Kidney epithelial cell (primary cell): ENCODE measurements around the gene EHD4. TPM values are rescaled to one million over a fixed set of nuclear protein-coding genes. Genes with fewer than 3 reads are reported as not detected.

Experiments used
- DNase-seq: peaks from one replicate; pipeline ENCODE4 v3.0.0-alpha.2; 2010; ENCODE audit warnings: low read depth
- H3K27me3 ChIP-seq: 2 replicates; pipeline ENCODE4 v1.6.0; 2011; ENCODE audit warnings: low read length; ENCODE audit not compliant: control insufficient read depth, insufficient read depth
- H3K36me3 ChIP-seq: 2 replicates; pipeline ENCODE4 v1.5.1; 2011; ENCODE audit warnings: low read length; ENCODE audit not compliant: control insufficient read depth, insufficient read depth
- H3K4me3 ChIP-seq: 2 replicates; pipeline ENCODE4 v1.5.1; 2011; ENCODE audit warnings: low read depth, mild to moderate bottlenecking, control low read depth, low read length
- CTCF ChIP-seq: IDR thresholded peaks from 2 replicates; pipeline ENCODE4 v1.5.1; 2011; ENCODE audit warnings: mild to moderate bottlenecking, moderate library complexity, low read length, control low read depth, inconsistent platforms; ENCODE audit not compliant: insufficient read depth, poor library complexity, severe bottlenecking
- total RNA-seq: library from RNA; depleted of rRNA; stranded (reverse); fragments of >200 nt; gene quantifications from 2 replicates; pipeline ENCODE4 v1.2.3, GENCODE V29; 2015

The EHD4 gene
- total RNA-seq, 1 donor from 2014 or later: 30.1 TPM

DNA sequence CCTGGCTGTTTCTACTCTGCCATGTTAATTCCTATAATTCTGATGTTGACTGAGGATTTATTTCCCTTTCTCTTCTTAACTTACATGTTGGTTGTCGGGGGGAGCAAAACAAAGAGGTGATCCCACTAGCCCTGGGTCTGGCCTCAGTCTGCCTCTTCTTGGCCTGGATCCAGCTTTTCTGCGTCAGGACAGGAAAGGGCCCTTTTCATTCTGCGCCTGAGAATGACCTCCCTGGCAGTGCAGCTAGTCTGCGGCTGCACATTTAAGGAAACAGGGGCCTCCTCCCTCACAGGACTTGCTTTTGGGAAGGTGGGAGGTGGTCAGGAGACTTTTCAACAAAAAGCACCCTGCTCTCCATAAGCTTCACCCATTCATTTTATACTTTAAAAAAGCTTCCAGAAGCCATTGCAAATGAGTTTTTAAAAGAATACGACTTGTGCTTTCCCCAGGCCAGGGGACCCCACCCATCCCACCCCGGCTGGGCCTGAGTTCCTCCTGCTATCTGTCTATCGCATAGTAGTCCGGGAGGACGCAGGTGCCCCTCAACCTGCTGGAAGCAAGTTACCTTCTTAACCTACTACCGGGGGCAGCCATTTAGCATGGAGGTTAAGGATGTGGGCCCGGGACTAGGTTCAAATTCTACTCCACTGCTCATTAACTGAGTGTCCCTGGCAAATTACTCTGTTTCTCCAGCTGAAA, 21.3 kb upstream of the EHD4 start:
- Histone ChIP-seq H3K4me3 (no peak overlapping the region), H3K27me3 (no peaks in the 10 kb centered on the region), H3K36me3 (no peaks in the 10 kb centered on the region)
- no peak for TF ChIP-seq CTCF
- no peak for DNase-seq

DNA sequence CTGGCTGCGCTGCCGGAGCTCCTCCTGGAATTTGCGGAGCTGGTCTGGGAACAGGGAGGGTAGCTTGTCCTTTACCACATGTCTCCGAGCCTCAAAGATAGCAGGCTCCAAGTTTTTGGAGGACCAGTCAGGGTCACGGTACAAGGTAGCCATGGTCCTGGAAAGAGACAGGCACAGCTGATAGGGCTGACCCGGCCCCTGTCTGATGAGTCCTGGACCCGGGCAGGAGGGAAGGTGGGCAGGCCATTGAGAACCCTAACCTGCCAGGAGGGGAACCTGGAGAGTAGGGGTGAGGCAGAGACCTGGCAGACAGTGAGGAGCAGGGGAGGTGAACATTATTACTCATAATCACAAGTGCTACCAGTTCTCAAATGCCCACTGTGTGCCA, 20.4 kb upstream of the EHD4 start:
- no peak for TF ChIP-seq CTCF
- H3K4me3 ChIP-seq: no peak overlapping the region
- no peaks in the 10 kb centered on the region for H3K27me3 ChIP-seq
- no peaks in the 10 kb centered on the region for H3K36me3 ChIP-seq
- DNase-seq: no peak

DNA sequence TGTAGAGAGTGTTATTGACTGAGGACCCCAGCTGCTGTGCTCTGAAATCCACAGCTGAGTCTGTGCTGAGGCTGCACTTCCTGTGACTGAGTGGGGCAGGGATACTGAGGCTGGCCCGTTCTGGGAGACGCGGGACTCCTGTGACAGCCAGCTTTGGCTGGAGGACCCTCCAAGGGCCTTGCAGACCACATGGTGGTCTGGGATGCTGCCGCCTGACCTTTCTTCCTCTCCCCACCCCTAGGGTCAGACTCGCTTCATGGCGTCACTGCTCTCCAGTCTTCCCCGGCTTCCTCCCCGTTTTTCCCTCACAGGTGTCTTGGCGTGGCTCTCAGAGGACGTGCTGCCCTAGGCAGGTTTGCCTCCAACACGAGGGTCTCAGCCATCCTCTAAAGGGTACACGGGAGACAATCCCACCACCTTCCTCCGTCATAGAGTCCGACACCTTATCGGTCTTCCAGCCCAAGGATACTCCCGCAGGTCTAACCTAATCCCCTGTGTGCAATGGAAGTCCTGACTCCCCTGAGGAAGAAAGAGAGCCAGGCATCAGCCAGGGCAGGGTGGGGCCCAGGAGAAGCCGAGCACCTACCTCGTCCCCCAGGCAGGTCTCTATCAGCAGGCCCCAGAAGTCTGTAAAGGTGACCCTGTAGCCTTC, 19.9 kb upstream of the EHD4 start:
- no peak for TF ChIP-seq CTCF
- no peak overlapping the region for H3K4me3 ChIP-seq
- no peaks in the 10 kb centered on the region for H3K27me3 ChIP-seq
- no peaks in the 10 kb centered on the region for H3K36me3 ChIP-seq
- DNase-seq: no peak

GRCh38 chr15:41990691-41991090, 18.3 kb upstream of the EHD4 start:
- H3K27me3 ChIP-seq: no peaks in the 10 kb centered on the region
- no peak for DNase-seq
- H3K4me3 ChIP-seq: no peak overlapping the region
- TF ChIP-seq CTCF: no peak
- H3K36me3 ChIP-seq: no peaks in the 10 kb centered on the region

DNA sequence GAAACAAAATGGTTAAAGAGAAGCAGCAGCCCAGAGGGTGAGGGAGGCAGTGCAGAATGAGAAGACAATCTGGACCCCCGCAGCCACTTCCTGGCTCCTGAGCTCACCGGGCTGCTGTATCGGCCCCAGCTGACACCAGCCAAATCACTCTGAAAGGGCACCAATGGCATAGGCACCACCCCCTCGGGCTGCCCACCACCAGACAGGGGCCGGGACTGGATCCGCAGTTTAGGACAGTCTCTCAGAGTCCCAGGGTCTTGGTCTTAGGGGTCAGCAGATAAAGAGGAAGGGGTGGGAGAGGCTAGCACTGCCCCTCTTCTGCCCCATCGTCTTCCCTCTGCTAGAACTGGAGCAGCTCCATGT, 17.9 kb upstream of the EHD4 start:
- DNase-seq: no peak
- TF ChIP-seq CTCF: no peak
- Histone ChIP-seq H3K36me3 (no peaks in the 10 kb centered on the region), H3K4me3 (no peak overlapping the region), H3K27me3 (no peaks in the 10 kb centered on the region)

GRCh38 chr15:41989573-41990242, 17.4 kb upstream of the EHD4 start:
- peak; percentile 98 for TF ChIP-seq CTCF
- no peaks in the 10 kb centered on the region for H3K27me3 ChIP-seq
- DNase-seq: no peak

More at GRCh38 chr15:41989573-41990242, 17.4 kb upstream of the EHD4 start:
- H3K36me3 ChIP-seq: no peaks in the 10 kb centered on the region
- no peak overlapping the region for H3K4me3 ChIP-seq
